Neuronal stem cell (in vitro differentiated cells): Measurements from ENCODE around the gene TXNDC5.

Experiments
- DNase-seq: peaks from one replicate; pipeline ENCODE4 v3.0.0-alpha.2; 2013; ENCODE audit warnings: low spot score
- H2AFZ ChIP-seq: one replicate; pipeline ENCODE4 v1.6.1; 2013; ENCODE audit warnings: mild to moderate bottlenecking, low read length, inconsistent platforms
- H2AK5ac ChIP-seq: 2 replicates; pipeline ENCODE4 v1.6.1; 2013; ENCODE audit warnings: low read depth, mild to moderate bottlenecking, inconsistent platforms, low read length, moderate library complexity, mixed read lengths
- H2BK120ac ChIP-seq: 2 replicates; pipeline ENCODE4 v1.6.1; 2013; ENCODE audit warnings: low read depth, mild to moderate bottlenecking, inconsistent platforms, low read length, moderate library complexity, mixed read lengths
- H2BK12ac ChIP-seq: one replicate; pipeline ENCODE4 v1.6.1; 2013; ENCODE audit warnings: low read length, inconsistent platforms
- H2BK15ac ChIP-seq: 2 replicates; pipeline ENCODE4 v1.6.1; 2013; ENCODE audit warnings: mild to moderate bottlenecking, low read length, inconsistent platforms, mixed read lengths
- H2BK5ac ChIP-seq: one replicate; pipeline ENCODE4 v1.6.1; 2013; ENCODE audit warnings: inconsistent platforms, mild to moderate bottlenecking, low read length, moderate library complexity
- H3K14ac ChIP-seq: one replicate; pipeline ENCODE4 v1.6.1; 2013; ENCODE audit warnings: low read length, inconsistent platforms
- H3K18ac ChIP-seq: 2 replicates; pipeline ENCODE4 v1.6.1; 2013; ENCODE audit warnings: low read length, inconsistent platforms
- H3K23ac ChIP-seq: 2 replicates; pipeline ENCODE4 v1.6.1; 2013; ENCODE audit warnings: low read depth, mild to moderate bottlenecking, mixed read lengths, low read length, inconsistent platforms; ENCODE audit not compliant: poor library complexity
- H3K27ac ChIP-seq: replicated peaks from 3 replicates; pipeline ENCODE4 v1.5.1; 2013; ENCODE audit warnings: low read length, inconsistent platforms
- H3K27me3 ChIP-seq, 3 experiments: 2 replicates each; pipeline ENCODE4 v1.6.1; 2013; ENCODE audit warnings: low read length in 3 of 3, mild to moderate bottlenecking in 2 of 3, inconsistent platforms in 1 of 3, low read depth in 1 of 3, mixed read lengths in 1 of 3, moderate library complexity in 1 of 3; ENCODE audit not compliant: control insufficient read depth in 3 of 3, insufficient read depth in 3 of 3
- H3K36me3 ChIP-seq, 2 donors: replicated peaks in 1 of 2; 2 replicates each; pipeline ENCODE4 v1.6.1; 2013; ENCODE audit warnings: low read length in 2 of 2; ENCODE audit not compliant: control insufficient read depth in 2 of 2, insufficient read depth in 2 of 2
- H3K4ac ChIP-seq: 2 replicates; pipeline ENCODE4 v1.6.1; 2013; ENCODE audit warnings: inconsistent platforms, mild to moderate bottlenecking, low read length, moderate library complexity
- H3K4me1 ChIP-seq, 2 donors: 1 replicate in 1 of 2; 2 replicates in 1 of 2; pipeline ENCODE4 v1.6.1; 2013; ENCODE audit warnings: low read length in 2 of 2, low read depth in 1 of 2; ENCODE audit not compliant: control insufficient read depth in 2 of 2, insufficient read depth in 1 of 2
- H3K4me2 ChIP-seq: one replicate; pipeline ENCODE4 v1.6.1; 2013; ENCODE audit warnings: mild to moderate bottlenecking, low read length, inconsistent platforms; ENCODE audit not compliant: insufficient read depth, poor library complexity, severe bottlenecking
- H3K4me3 ChIP-seq, 2 donors: 2 replicates each; pipeline ENCODE4 v1.5.1; 2013; ENCODE audit warnings: low read length in 2 of 2, mild to moderate bottlenecking in 2 of 2, inconsistent platforms in 1 of 2, moderate library complexity in 1 of 2
- H3K79me1 ChIP-seq: one replicate; pipeline ENCODE4 v1.6.1; 2013; ENCODE audit warnings: low read depth, mild to moderate bottlenecking, inconsistent platforms, low read length, moderate library complexity
- H3K9ac ChIP-seq: one replicate; pipeline ENCODE4 v1.6.1; 2013; ENCODE audit warnings: mild to moderate bottlenecking, low read depth, low read length, inconsistent platforms; ENCODE audit not compliant: poor library complexity
- H3K9me3 ChIP-seq, 2 donors: replicated peaks in 1 of 2; 2 replicates each; pipeline versions ENCODE3 to v1.6.1; 2013; ENCODE audit warnings: low read length in 2 of 2, mild to moderate bottlenecking in 2 of 2, inconsistent platforms in 1 of 2, low read depth in 1 of 2, mixed read lengths in 1 of 2, moderate library complexity in 1 of 2; ENCODE audit not compliant: control insufficient read depth in 2 of 2, insufficient read depth in 1 of 2
- H4K8ac ChIP-seq: one replicate; pipeline ENCODE4 v1.6.1; 2013; ENCODE audit warnings: low read depth, mild to moderate bottlenecking, inconsistent platforms, low read length, moderate library complexity
- H4K91ac ChIP-seq: one replicate; pipeline ENCODE4 v1.6.1; 2013; ENCODE audit warnings: low read length, low read depth, mild to moderate bottlenecking, inconsistent platforms; ENCODE audit not compliant: poor library complexity
- WGBS, 2 donors: extraction: QIAGEN DNeasy Blood & Tissue Kit; methylation state at CpG; one replicate each; pipeline ENCODE4 v1.1.7; 2013; ENCODE audit warnings: missing lambda C conversion rate in 2 of 2, mixed read lengths in 1 of 2; ENCODE audit not compliant: insufficient read length in 2 of 2, insufficient replicate concordance in 1 of 2; ENCODE audit errors: extremely low coverage in 2 of 2; 5-methylcytosine and 5-hydroxymethylcytosine counted together

TXNDC5 gene

GRCh38 chr6:7920425-7920824, 9.8 kb upstream of the TXNDC5 start:
- peaks cover 0 to 44% (median 0%) of the 10 kb centered on the region in 3 experiments for H3K27me3 ChIP-seq
- no peak overlapping the region for H2BK120ac ChIP-seq
- no peak overlapping the region for H3K4ac ChIP-seq
- H3K4me1 ChIP-seq, result peaks cover 0 to 4% of the 10 kb centered on the region in 2 donors
- no peak overlapping the region for H3K23ac ChIP-seq
- no peaks in the 10 kb centered on the region for H3K36me3 ChIP-seq
- no peak overlapping the region for H3K18ac ChIP-seq
- H3K79me1 ChIP-seq, result no peaks in the 10 kb centered on the region
- H3K14ac ChIP-seq, result no peak overlapping the region
- no CpG with 5 or more reads among the region's 2 CpGs for WGBS, 2 donors
- no peaks in the 10 kb centered on the region for H3K9me3 ChIP-seq
- H3K4me2 ChIP-seq, result no peak overlapping the region
- no peak overlapping the region for H4K91ac ChIP-seq
- no peak overlapping the region for H2AK5ac ChIP-seq
- no peak overlapping the region for H4K8ac ChIP-seq
- no peak overlapping the region for H3K9ac ChIP-seq
- H2AFZ ChIP-seq, result no peak overlapping the region
- no peak overlapping the region for H2BK15ac ChIP-seq
- H3K27ac ChIP-seq, result no peak overlapping the region
- H2BK12ac ChIP-seq, result no peak overlapping the region
- no peak overlapping the region for H3K4me3 ChIP-seq
- no peak overlapping the region for H2BK5ac ChIP-seq
- no peak for DNase-seq

DNA sequence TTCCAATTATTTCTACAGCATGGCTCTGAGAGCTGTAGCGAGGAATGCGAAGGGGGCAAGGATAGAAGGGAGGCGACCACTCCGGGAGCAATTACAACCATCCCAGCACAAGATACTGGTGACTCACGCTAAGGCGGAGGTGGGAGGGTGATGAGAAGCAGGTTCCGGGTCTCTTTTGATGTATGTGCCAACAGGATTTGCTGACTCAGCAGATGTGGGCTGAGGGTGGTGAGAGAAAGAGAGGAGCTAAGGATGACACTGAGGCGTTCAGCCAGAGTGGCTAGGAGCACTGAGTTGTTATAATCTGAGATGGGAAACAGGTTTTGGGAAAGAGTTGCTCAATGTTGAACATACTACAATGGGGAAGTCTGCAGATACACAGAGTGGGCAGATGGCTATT, 9.3 kb upstream of the TXNDC5 start:
- no peak overlapping the region for H4K91ac ChIP-seq
- H3K9ac ChIP-seq, result no peak overlapping the region
- no peak overlapping the region for H3K4ac ChIP-seq
- no peak for DNase-seq
- H2BK5ac ChIP-seq, result no peak overlapping the region
- H3K4me1 ChIP-seq, result peaks cover 0 to 4% of the 10 kb centered on the region in 2 donors
- no peaks in the 10 kb centered on the region for H3K9me3 ChIP-seq
- H3K14ac ChIP-seq, result no peak overlapping the region
- H3K36me3 ChIP-seq, result no peaks in the 10 kb centered on the region
- H3K4me3 ChIP-seq, result no peak overlapping the region
- H2BK12ac ChIP-seq, result no peak overlapping the region
- H3K18ac ChIP-seq, result no peak overlapping the region
- H2BK120ac ChIP-seq, result no peak overlapping the region
- H3K79me1 ChIP-seq, result no peaks in the 10 kb centered on the region
- peak overlapping the region; percentile 60 for H2AK5ac ChIP-seq
- H2AFZ ChIP-seq, result no peak overlapping the region
- H4K8ac ChIP-seq, result no peak overlapping the region
- H3K4me2 ChIP-seq, result no peak overlapping the region
- H3K27ac ChIP-seq, result no peak overlapping the region
- no peak overlapping the region for H2BK15ac ChIP-seq
- no CpG with 5 or more reads among the region's 8 CpGs for WGBS, 2 donors
- H3K23ac ChIP-seq, result no peak overlapping the region
- H3K27me3 ChIP-seq, result peaks cover 0 to 49% (median 0%) of the 10 kb centered on the region in 3 experiments

GRCh38 chr6:7918403-7918802, 7.8 kb upstream of the TXNDC5 start:
- no peak overlapping the region for H2AK5ac ChIP-seq
- H3K27ac ChIP-seq, result no peak overlapping the region
- H2BK15ac ChIP-seq, result no peak overlapping the region
- no peaks in the 10 kb centered on the region for H3K79me1 ChIP-seq
- H3K9ac ChIP-seq, result no peak overlapping the region
- DNase-seq, result no peak
- no peak overlapping the region for H3K14ac ChIP-seq
- no peak overlapping the region for H4K8ac ChIP-seq
- H3K27me3 ChIP-seq, result peaks cover 0 to 60% (median 0%) of the 10 kb centered on the region in 3 experiments
- no peaks in the 10 kb centered on the region for H3K36me3 ChIP-seq
- no CpG with 5 or more reads among the region's 4 CpGs for WGBS, 2 donors
- no peak overlapping the region for H3K18ac ChIP-seq
- H3K4ac ChIP-seq, result no peak overlapping the region
- no peak overlapping the region for H4K91ac ChIP-seq
- no peak overlapping the region for H2BK5ac ChIP-seq
- H3K4me1 ChIP-seq, result peaks cover 0 to 4% of the 10 kb centered on the region in 2 donors
- no peak overlapping the region for H2AFZ ChIP-seq
- H3K23ac ChIP-seq, result no peak overlapping the region
- no peak overlapping the region for H2BK120ac ChIP-seq
- H3K9me3 ChIP-seq, result no peaks in the 10 kb centered on the region
- no peak overlapping the region for H3K4me2 ChIP-seq
- no peak overlapping the region for H2BK12ac ChIP-seq
- H3K4me3 ChIP-seq, result no peak overlapping the region

DNA sequence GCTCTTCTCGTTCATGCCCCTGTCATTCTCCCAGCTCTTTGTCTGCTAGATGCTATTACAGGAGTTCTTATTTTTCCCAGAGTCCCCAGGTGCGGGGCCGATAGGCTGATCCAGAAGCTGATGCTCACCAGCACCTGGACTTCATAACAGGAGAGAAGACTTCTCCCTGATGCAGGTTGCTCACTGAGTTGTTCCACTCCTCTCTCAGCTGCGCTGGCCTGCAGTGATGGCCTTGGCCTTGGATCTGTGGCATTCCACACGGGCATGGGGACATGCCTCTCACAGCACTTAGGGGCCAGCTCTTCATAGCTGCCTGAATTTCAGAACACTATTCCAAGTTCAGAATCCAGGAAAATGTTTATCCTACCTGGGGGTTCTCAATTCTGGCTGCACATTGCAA, 7.1 kb upstream of the TXNDC5 start:
- Histone ChIP-seq H3K27me3 (peaks cover 0 to 67% (median 4%) of the 10 kb centered on the region in 3 experiments), H2AFZ (no peak overlapping the region), H2BK12ac (no peak overlapping the region), H2BK15ac (no peak overlapping the region), H4K8ac (no peak overlapping the region), H2AK5ac (no peak overlapping the region), H3K4me2 (no peak overlapping the region), H2BK5ac (no peak overlapping the region), H3K9me3 (no peaks in the 10 kb centered on the region), H3K18ac (no peak overlapping the region), H3K27ac (no peak overlapping the region), H2BK120ac (no peak overlapping the region), H3K4me3 (no peak overlapping the region), H3K79me1 (no peaks in the 10 kb centered on the region), H4K91ac (no peak overlapping the region), H3K9ac (no peak overlapping the region), H3K4me1 (peaks cover 0 to 6% of the 10 kb centered on the region in 2 donors), H3K14ac (no peak overlapping the region), H3K23ac (no peak overlapping the region), H3K36me3 (no peaks in the 10 kb centered on the region), H3K4ac (no peak overlapping the region)
- no CpG with 5 or more reads among the region's 5 CpGs for WGBS, 2 donors
- no peak for DNase-seq
